NT2/D1 (cell line): ENCODE results near the gene CFAP54.

Experiments used
- YY1 ChIP-seq: IDR thresholded peaks from 2 replicates; pipeline ENCODE4 v1.6.1; 2011; ENCODE audit not compliant: insufficient read length, insufficient read depth
- ZNF274 ChIP-seq: IDR thresholded peaks from 2 replicates; pipeline ENCODE4 v1.6.1; 2011; ENCODE audit warnings: mild to moderate bottlenecking, low read depth, low read length

DNA sequence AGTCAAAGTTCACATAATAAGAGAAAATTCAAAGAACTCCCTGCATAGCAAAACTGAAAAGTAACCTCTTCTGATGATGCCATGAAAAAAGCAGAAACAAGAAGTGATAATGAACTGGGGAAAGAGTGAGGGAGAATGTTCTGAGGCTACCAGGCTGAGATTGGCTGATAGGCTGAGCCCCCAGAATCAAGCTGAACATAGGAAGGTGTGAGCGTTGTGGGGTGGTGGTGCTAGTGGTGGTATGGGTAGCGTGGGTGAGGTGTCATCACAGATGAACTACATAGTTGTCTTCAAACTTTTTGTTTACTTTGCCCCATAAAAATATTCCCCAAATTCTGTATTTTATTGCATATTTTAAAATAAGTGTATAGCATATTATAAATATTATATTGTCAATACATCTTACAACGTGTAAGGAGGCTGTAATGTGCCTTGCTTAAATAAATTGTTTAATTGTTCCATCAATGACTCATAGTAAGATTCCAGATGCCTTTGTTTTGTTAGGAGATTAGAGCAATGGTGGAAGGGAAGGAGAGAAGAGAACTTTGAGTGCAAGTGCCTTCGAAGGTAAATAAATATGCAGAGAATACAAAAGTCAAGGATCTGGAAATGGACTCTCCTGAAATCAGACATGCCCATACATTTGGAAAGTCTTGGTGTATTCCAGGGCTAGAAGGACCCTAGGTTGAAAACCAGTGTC lies 15.8 kb upstream of the CFAP54 start:
- no peak for TF ChIP-seq YY1
- no peak for TF ChIP-seq ZNF274
